PFSK-1 (cell line): ENCODE measurements around the gene TBX1.

Experiments
- POLR2AphosphoS5 ChIP-seq: IDR thresholded peaks from 2 replicates; pipeline ENCODE4 v1.6.1; 2012; ENCODE audit warnings: low read depth, mild to moderate bottlenecking, control low read depth, low read length, moderate library complexity
- SIN3A ChIP-seq: IDR thresholded peaks from 2 replicates; pipeline ENCODE4 v1.6.1; 2012; ENCODE audit warnings: mild to moderate bottlenecking, low read length, moderate library complexity, borderline replicate concordance; ENCODE audit not compliant: insufficient read depth
- TAF1 ChIP-seq: IDR thresholded peaks from 2 replicates; pipeline ENCODE4 v1.6.1; 2012; ENCODE audit warnings: low read length, control low read depth, borderline replicate concordance; ENCODE audit not compliant: insufficient read depth

GRCh38 chr22:19766511-19767426 is 6.2 kb downstream of the TBX1 start:
- no peak for TF ChIP-seq POLR2AphosphoS5
- no peak for TF ChIP-seq SIN3A
- TF ChIP-seq TAF1: no peak
